Gastrocnemius medialis (tissue), 4 donors: ENCODE data around the gene SFT2D3. TPM values are rescaled to one million over a fixed set of nuclear protein-coding genes. Genes with fewer than 3 reads are reported as not detected.

Source experiments
- ATAC-seq, 2 donors: fragments of 150-250 bp; one replicate each; pipeline ENCODE4 v1.9.1; 2016
- DNase-seq, 2 donors: peaks; one replicate each; pipeline ENCODE4 v3.0.0-alpha.2; 2019
- H3K27ac ChIP-seq, 4 donors: fragments of 200-600 bp; sonication (generic); 1 replicate in 1 of 4; 2 replicates in 3 of 4; pipeline ENCODE4 v1.5.1; 2016 to 2018; ENCODE audit warnings: mild to moderate bottlenecking in 2 of 4, moderate library complexity in 1 of 4
- H3K27me3 ChIP-seq, 3 donors: fragments of 200-600 bp; sonication (generic) in 2 of 3; 1 replicate in 1 of 3; 2 replicates in 2 of 3; pipeline versions ENCODE4 v1.5.1 to v1.6.0; 2016 to 2019; ENCODE audit warnings: mild to moderate bottlenecking in 1 of 3, moderate library complexity in 1 of 3
- H3K36me3 ChIP-seq, 2 donors: fragments of 200-600 bp; sonication (generic) in 1 of 2; one replicate each; pipeline ENCODE4 v1.5.1; 2017 to 2018
- H3K4me1 ChIP-seq, 2 donors: fragments of 200-600 bp; sonication (generic) in 1 of 2; one replicate each; pipeline ENCODE4 v1.5.1; 2016 to 2017; ENCODE audit warnings: mild to moderate bottlenecking in 2 of 2
- H3K4me3 ChIP-seq, 4 donors: fragments of 200-600 bp; sonication (generic) in 3 of 4; 1 replicate in 1 of 4; 2 replicates in 3 of 4; pipeline ENCODE4 v1.5.1; 2016 to 2019; ENCODE audit warnings: mild to moderate bottlenecking in 2 of 4
- H3K9me3 ChIP-seq, 3 donors: fragments of 200-600 bp; sonication (generic) in 2 of 3; 1 replicate in 1 of 3; 2 replicates in 2 of 3; pipeline ENCODE4 v1.5.1; 2016 to 2019
- POLR2A ChIP-seq, 2 donors: fragments of 450-650 bp; IDR thresholded peaks; one replicate each; pipeline ENCODE4 v1.6.1; 2017; ENCODE audit warnings: antibody characterized with exemption in 2 of 2, mild to moderate bottlenecking in 2 of 2, moderate library complexity in 2 of 2
- in situ Hi-C, 4 donors: fragments of 200-750 bp; cut with MboI; loops; one replicate each; pipeline versions ENCODE4 v1.15.0 to v1.8.0; 2017; ENCODE audit warnings: low sequenced_read_pairs in 4 of 4
- intact Hi-C: fragments of 100-400 bp; cut with DNase I; formaldehyde crosslinking; loops from one replicate; pipeline ENCODE4 v1.15.1; 2023; ENCODE audit warnings: low total_unique reads
- total RNA-seq, 4 donors: library from RNA; depleted of rRNA; stranded (reverse); fragments of >200 nt; gene quantifications; one replicate each; pipeline versions ENCODE4 v1.1.0 to v1.2.3, GENCODE V29; 2016
- TF ChIP-seq, protein P1 (sequence below), 5 experiments: fragments of 450-650 bp in 3 of 5; fragments of 200-600 bp in 2 of 5; sonication (generic) in 2 of 5; IDR thresholded peaks in 4 of 5; conservative IDR thresholded peaks in 1 of 5; 1 replicate in 4 of 5; 2 replicates in 1 of 5; pipeline ENCODE4 v1.5.1; 2016 to 2019; ENCODE audit warnings: antibody characterized with exemption in 5 of 5, mild to moderate bottlenecking in 3 of 5, moderate library complexity in 3 of 5

SFT2D3 gene
- total RNA-seq, 4 donors from 2014 or later: 3.0 to 5.5 (median 3.5) TPM

DNA sequence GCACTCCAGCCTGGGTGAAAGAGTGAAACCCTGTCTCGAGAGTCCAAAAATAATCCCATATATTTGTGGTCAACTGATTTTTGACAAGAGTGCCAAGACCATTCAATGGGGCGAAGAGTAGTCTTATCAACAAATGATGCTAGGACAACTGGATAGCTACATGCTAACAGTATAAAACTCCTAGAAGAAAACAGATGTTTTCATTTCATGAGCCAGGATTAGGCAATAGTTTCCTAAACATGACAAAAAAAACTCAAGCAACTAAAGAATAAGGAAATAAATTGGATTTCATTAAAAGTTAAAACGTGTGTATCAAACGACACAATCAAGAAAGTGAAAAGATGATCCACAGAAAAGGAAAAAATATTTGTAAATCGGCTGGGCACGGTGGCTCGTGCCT is 32.2 kb upstream of the SFT2D3 start:
- peak overlapping the region in 3 of 4 donors; percentile 7 to 41 (median 8) for H3K27ac ChIP-seq
- DNase-seq: no peak
- no peak overlapping the region for H3K4me3 ChIP-seq
- H3K27me3 ChIP-seq: no peaks in the 10 kb centered on the region
- in situ Hi-C loops (no loop called here), intact Hi-C loops (no loop called here)
- TF ChIP-seq, protein P1, sequence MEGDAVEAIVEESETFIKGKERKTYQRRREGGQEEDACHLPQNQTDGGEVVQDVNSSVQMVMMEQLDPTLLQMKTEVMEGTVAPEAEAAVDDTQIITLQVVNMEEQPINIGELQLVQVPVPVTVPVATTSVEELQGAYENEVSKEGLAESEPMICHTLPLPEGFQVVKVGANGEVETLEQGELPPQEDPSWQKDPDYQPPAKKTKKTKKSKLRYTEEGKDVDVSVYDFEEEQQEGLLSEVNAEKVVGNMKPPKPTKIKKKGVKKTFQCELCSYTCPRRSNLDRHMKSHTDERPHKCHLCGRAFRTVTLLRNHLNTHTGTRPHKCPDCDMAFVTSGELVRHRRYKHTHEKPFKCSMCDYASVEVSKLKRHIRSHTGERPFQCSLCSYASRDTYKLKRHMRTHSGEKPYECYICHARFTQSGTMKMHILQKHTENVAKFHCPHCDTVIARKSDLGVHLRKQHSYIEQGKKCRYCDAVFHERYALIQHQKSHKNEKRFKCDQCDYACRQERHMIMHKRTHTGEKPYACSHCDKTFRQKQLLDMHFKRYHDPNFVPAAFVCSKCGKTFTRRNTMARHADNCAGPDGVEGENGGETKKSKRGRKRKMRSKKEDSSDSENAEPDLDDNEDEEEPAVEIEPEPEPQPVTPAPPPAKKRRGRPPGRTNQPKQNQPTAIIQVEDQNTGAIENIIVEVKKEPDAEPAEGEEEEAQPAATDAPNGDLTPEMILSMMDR (IDR thresholded peaks at IDR 0.05 in 4 of 5, conservative IDR thresholded peaks at IDR 0.05 in 1 of 5): no peak
- TF ChIP-seq POLR2A (IDR thresholded peaks at IDR 0.05): no peak
- no peaks in the 10 kb centered on the region for H3K9me3 ChIP-seq
- no peak for ATAC-seq
- no peaks in the 10 kb centered on the region for H3K4me1 ChIP-seq
- no peaks in the 10 kb centered on the region for H3K36me3 ChIP-seq

DNA sequence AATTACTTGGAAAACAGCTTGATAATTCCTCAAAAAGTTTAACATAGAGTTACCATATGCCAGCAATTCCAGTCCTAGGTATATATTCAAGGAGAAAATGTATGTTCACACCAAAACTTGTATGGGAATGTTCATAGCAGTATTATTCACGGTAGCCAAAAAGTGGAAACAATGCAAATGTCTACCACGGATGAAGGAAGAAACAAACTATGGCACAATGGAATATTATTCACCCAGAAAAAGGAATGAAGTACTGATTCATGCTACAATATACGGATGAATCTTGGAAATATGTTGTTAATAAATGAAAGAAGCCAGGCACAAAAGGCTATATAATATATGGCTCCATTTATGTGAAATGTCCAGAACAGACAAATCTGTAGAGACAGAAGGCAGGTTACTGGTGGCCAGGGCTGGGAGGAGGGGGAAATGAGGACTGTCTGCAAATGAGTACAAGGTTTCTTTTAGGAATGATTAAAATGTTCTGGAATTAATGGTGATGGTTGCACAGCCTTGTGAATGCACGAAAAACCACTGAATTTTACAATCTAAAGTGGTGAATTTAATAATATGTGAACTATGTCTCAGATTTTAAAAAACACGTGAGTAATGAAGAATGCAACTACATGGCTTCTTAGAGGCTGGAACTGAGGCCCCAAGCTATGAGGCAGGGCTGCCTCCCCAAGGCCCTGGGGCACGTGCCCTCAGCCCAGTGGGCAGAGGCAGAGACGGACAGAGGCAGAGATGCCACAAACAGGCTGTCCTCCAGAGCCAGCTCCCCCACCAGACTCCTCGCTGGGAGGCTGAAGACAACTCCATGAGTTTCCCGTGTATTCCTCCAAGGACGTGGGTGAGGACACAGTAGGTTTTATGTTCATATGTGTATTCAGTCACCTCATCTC is 31.0 kb upstream of the SFT2D3 start:
- no peaks in the 10 kb centered on the region for H3K4me1 ChIP-seq
- no peak for DNase-seq
- no peak for ATAC-seq
- peaks cover 0 to 7% (median 4%) of the 10 kb centered on the region in 3 donors for H3K27me3 ChIP-seq
- H3K27ac ChIP-seq: peak overlapping the region in 1 of 4 donors; percentile 55
- no peaks in the 10 kb centered on the region for H3K36me3 ChIP-seq
- in situ Hi-C loops (no loop called here), intact Hi-C loops (no loop called here)
- no peak for TF ChIP-seq POLR2A (IDR thresholded peaks at IDR 0.05)
- TF ChIP-seq, protein P1 (IDR thresholded peaks at IDR 0.05 in 4 of 5, conservative IDR thresholded peaks at IDR 0.05 in 1 of 5): no peak
- no peak overlapping the region for H3K4me3 ChIP-seq
- no peaks in the 10 kb centered on the region for H3K9me3 ChIP-seq

DNA sequence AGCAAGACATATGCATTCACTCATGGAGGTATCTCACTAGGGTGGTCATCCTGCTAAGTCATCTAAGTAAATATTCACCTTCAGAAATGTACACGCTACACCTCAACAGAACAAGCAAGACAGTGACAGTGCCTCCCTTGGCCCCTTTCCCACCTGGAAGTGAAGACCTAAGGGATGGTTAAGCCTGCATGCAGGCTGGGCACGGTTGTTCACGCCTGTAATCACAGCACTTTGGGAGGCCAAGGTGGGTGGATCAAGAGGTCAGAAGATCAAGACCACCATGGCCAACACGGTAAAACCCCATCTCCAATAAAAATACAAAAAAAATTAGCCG is 30.4 kb upstream of the SFT2D3 start:
- TF ChIP-seq, protein P1 (IDR thresholded peaks at IDR 0.05 in 4 of 5, conservative IDR thresholded peaks at IDR 0.05 in 1 of 5): no peak
- TF ChIP-seq POLR2A (IDR thresholded peaks at IDR 0.05): no peak
- Histone ChIP-seq H3K4me3 (no peak overlapping the region), H3K27me3 (peaks cover 4 to 11% (median 6%) of the 10 kb centered on the region in 3 donors), H3K9me3 (no peaks in the 10 kb centered on the region), H3K4me1 (peaks cover 0 to 6% of the 10 kb centered on the region in 2 donors), H3K36me3 (no peaks in the 10 kb centered on the region), H3K27ac (peak overlapping the region in 2 of 4 donors; percentile 50 to 55)
- intact Hi-C loops (no loop called here), in situ Hi-C loops (no loop called here)
- DNase-seq (no peak), ATAC-seq (no peak)

DNA sequence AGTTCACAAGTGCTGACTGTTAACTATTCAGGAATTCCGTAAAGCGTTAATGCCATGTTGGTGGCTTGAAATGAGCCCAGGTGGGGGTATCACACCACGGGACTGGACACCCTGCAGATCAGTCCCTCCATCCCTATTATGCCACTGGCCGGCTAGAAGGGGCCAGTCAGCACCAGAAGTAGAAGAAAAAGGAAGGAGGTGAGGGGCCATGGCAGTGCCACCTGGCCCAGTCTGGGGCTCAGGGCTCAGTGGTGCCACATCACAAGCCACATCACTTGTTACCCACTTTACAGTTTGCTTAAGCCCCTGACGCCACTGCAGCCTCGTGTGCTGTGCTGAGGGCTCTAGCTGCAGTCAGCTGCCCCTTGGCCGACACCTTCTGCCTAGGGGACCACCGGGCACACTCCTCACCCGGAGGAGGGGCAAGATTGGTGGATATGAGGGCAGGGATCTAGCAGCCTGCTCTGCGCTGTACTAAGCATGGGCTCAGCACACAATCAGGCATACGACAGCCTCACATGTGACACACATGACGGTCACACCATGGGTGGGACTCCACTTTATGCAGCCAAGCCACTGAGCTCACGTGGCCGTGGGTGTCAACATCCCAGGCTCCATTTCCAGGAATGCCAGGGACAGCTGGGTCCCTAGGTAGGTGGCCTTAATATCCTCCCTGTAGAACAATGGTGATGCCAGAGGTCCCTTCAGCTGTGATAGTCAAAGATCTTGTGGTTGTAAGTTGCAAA is 29.6 kb upstream of the SFT2D3 start:
- DNase-seq (no peak), ATAC-seq (no peak)
- Histone ChIP-seq H3K27me3 (peaks cover 4 to 11% (median 6%) of the 10 kb centered on the region in 3 donors), H3K36me3 (no peaks in the 10 kb centered on the region), H3K4me3 (peak overlapping the region in 3 of 4 donors; percentile 67 to 70 (median 69)), H3K9me3 (no peaks in the 10 kb centered on the region), H3K27ac (peak overlapping the region in 3 of 4 donors; percentile 66 to 81 (median 74)), H3K4me1 (peaks cover 0 to 8% of the 10 kb centered on the region in 2 donors)
- TF ChIP-seq, protein P1 (IDR thresholded peaks at IDR 0.05 in 4 of 5, conservative IDR thresholded peaks at IDR 0.05 in 1 of 5): no peak
- TF ChIP-seq POLR2A (IDR thresholded peaks at IDR 0.05): no peak
- in situ Hi-C loops (no loop called here), intact Hi-C loops (no loop called here)
